ENCODE results near the gene SF1. TPM values are rescaled to one million over a fixed set of nuclear protein-coding genes. Genes with fewer than 3 reads are reported as not detected.

Gene SF1
- total and polyA plus RNA-seq, 2 donors (not counting 3 experiments of a cell fraction or from before 2014, with no cell fraction given): 95.0 to 342 TPM

GRCh38 chr11:64799256-64799622 is 20.9 kb upstream of the SF1 start:
- Histone ChIP-seq H3K79me2 (ENCODE audit: control insufficient read depth, insufficient read depth, low read length) (peaks cover 5% of the 10 kb centered on the region), H3K4me2 (ENCODE audit: insufficient read depth, low read length) (no peak overlapping the region), H3K36me3 (ENCODE audit: control insufficient read depth in 2 of 2, extremely low read depth in 1 of 2, insufficient read depth in 2 of 2, low read length in 2 of 2) (peaks cover 2 to 14% of the 10 kb centered on the region in 2 experiments), H3K27me3 (ENCODE audit: control insufficient read depth in 2 of 2, insufficient read depth in 2 of 2, low read length in 2 of 2) (no peaks in the 10 kb centered on the region), H3K4me3 (replicated peaks in 1 of 3; ENCODE audit: insufficient read depth in 1 of 3, low read depth in 1 of 3, low read length in 3 of 3) (no peak overlapping the region), H3K4me1 (ENCODE audit: control insufficient read depth, extremely low read depth, insufficient read depth, low read length) (peaks cover 36% of the 10 kb centered on the region), H3K9me1 (replicated peaks; ENCODE audit: control insufficient read depth, extremely low read depth, insufficient read depth, low read length) (no peaks in the 10 kb centered on the region), H4K20me1 (replicated peaks; ENCODE audit: control insufficient read depth, extremely low read depth, insufficient read depth, low read length) (no peaks in the 10 kb centered on the region), H3K27ac (ENCODE audit: insufficient read depth, low read depth, low read length) (no peak overlapping the region), H3K9me3 (replicated peaks; ENCODE audit: control insufficient read depth, insufficient read depth, low read length) (no peaks in the 10 kb centered on the region), H3K9ac (replicated peaks; ENCODE audit: extremely low read depth, insufficient read depth, low read length) (no peak overlapping the region), H2AFZ (ENCODE audit: low read depth, low read length) (no peak overlapping the region)
- DNase-seq (ENCODE audit: low read depth, low spot score) (no peak), FAIRE-seq (no peak)
- POLR2A ChIA-PET: interaction anchor here (0.6 kb wide), 1 partner anchor 359 kb away, joined by 3 read pairs; no protein-coding TSS in a partner anchor
- dilution Hi-C loops (cut with MboI; ENCODE audit: extremely low pct_ligation_motif_present, low sequenced_read_pairs) (no loop called here), intact Hi-C loops (cut with micrococcal nuclease) (no loop called here)
- TF ChIP-seq POLR2A (IDR thresholded peaks at IDR 0.05; ENCODE audit: low read depth, low read length): no peak
- no peak for TF ChIP-seq POLR2AphosphoS5 (IDR thresholded peaks at IDR 0.05; ENCODE audit: insufficient read depth, low read depth, low read length)
- no TSS peak for BruUV-seq (replicated peaks)
- CTCF ChIA-PET: interaction anchor here (1.1 to 3.6 kb wide), 5 partner anchors 11 to 89 kb away, joined by 3 to 32 read pairs (median 5); partner anchors contain the start of genes CDC42BPG and SF1

DNA sequence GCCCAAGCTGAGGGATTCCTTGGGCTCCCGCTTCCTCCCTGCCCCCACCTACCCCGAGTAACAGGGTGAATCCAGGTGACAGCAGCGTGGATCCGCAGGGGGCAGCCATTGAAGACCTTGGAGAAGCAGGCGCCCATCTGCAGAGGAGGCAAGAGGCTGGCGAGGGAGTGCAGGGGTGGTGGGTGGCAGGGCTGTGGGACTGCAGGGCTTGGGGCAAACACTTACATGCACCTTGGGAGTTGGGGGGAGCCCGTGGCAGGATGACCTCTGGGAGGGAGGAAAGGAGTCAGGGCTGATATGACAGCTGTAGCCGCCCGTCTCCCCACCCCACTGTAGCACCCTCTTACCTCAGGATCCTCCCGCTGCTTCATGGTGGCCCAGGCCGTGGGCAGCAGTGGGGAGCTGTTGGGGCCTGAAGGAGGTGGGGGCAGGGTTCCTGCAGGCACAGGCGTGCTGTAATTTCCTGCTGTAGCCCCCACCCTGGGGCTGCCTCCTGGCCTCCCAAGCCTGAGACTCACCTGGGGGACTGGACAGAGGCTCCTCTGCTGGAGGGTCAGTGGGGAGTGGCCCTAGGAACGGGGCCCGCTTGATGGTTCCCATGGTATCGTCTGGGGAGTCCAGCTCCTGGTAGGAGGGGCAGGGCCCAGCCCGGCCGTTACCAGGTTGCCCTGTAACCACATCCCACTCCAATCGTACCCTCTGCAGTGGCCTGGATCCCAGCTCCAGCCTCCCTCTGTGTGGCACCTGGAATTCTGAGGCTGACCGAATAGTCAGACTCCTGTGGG is 18.6 kb upstream of the SF1 start:
- DNase-seq (ENCODE audit: low read depth, low spot score): no peak
- Histone ChIP-seq H3K9me3 (replicated peaks; ENCODE audit: control insufficient read depth, insufficient read depth, low read length) (no peaks in the 10 kb centered on the region), H3K36me3 (ENCODE audit: control insufficient read depth in 2 of 2, extremely low read depth in 1 of 2, insufficient read depth in 2 of 2, low read length in 2 of 2) (peaks cover 5 to 14% of the 10 kb centered on the region in 2 experiments), H3K9me1 (replicated peaks; ENCODE audit: control insufficient read depth, extremely low read depth, insufficient read depth, low read length) (no peaks in the 10 kb centered on the region), H3K79me2 (ENCODE audit: control insufficient read depth, insufficient read depth, low read length) (peaks cover under 1% of the 10 kb centered on the region), H3K4me3 (replicated peaks in 1 of 3; ENCODE audit: insufficient read depth in 1 of 3, low read depth in 1 of 3, low read length in 3 of 3) (no peak overlapping the region), H3K4me1 (ENCODE audit: control insufficient read depth, extremely low read depth, insufficient read depth, low read length) (peaks cover 22% of the 10 kb centered on the region), H3K27me3 (ENCODE audit: control insufficient read depth in 2 of 2, insufficient read depth in 2 of 2, low read length in 2 of 2) (no peaks in the 10 kb centered on the region), H3K9ac (replicated peaks; ENCODE audit: extremely low read depth, insufficient read depth, low read length) (no peak overlapping the region), H4K20me1 (replicated peaks; ENCODE audit: control insufficient read depth, extremely low read depth, insufficient read depth, low read length) (no peaks in the 10 kb centered on the region), H3K4me2 (ENCODE audit: insufficient read depth, low read length) (no peak overlapping the region), H2AFZ (ENCODE audit: low read depth, low read length) (no peak overlapping the region), H3K27ac (ENCODE audit: insufficient read depth, low read depth, low read length) (no peak overlapping the region)
- TF ChIP-seq POLR2A (IDR thresholded peaks at IDR 0.05; ENCODE audit: low read depth, low read length) (no peak), FOS (IDR thresholded peaks at IDR 0.05; ENCODE audit: borderline replicate concordance, insufficient read depth, low read length) (no peak), CTCF (IDR thresholded peaks at IDR 0.05; ENCODE audit: extremely low read depth in 1 of 2, insufficient read depth in 1 of 2, low read depth in 1 of 2, low read length in 2 of 2) (no peak), JUN (IDR thresholded peaks at IDR 0.05; ENCODE audit: borderline replicate concordance, insufficient read depth, insufficient read length, low read depth) (no peak), EZH2 (IDR thresholded peaks at IDR 0.05; ENCODE audit: borderline replicate concordance, low read depth, low read length, severe bottlenecking) (no peak)
- FAIRE-seq: no peak
- dilution Hi-C loops (cut with MboI; ENCODE audit: extremely low pct_ligation_motif_present, low sequenced_read_pairs) (no loop called here), intact Hi-C loops (cut with micrococcal nuclease) (no loop called here)
- CTCF ChIA-PET: interaction anchor here (1.4 kb wide), 1 partner anchor 9 kb away, joined by 5 read pairs; no protein-coding TSS in a partner anchor
- BruUV-seq (replicated peaks): no TSS peak
- POLR2A ChIA-PET: no interaction called here

Measured in endothelial cell of umbilical vein (primary cell).